ENCODE data around the gene CLVS2.

Gene CLVS2

DNA sequence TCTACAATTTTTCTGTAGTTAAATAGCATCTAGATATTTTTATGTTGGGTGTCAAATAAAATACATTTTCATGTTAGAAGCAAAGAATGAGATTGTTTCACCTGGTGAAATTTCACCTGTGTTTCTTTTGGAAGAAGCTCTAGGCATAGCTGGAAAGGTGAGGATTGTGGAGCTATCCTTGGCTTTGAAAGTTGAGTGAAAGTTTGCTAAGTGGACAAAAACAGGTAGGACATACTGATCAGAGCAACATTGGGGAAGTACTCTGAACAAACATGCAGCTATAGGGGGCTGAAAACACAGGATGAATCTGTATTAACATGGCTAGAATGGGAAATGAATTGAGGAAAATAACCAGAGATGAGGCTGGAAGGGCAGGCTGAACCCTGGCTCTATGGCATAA lies 18.8 kb downstream of the CLVS2 start:
- no peak overlapping the region for H2BK5ac ChIP-seq (ENCODE audit: low read length)
- no peaks in the 10 kb centered on the region for H3K79me1 ChIP-seq (ENCODE audit: low read depth, low read length)
- no peaks in the 10 kb centered on the region for H3K27me3 ChIP-seq (ENCODE audit: control insufficient read depth in 3 of 3, insufficient read depth in 3 of 3, low read depth in 1 of 3, low read length in 3 of 3)
- H2BK12ac ChIP-seq (ENCODE audit: low read length): no peak overlapping the region
- no peak overlapping the region for H2BK15ac ChIP-seq (ENCODE audit: low read length)
- H2AK5ac ChIP-seq (ENCODE audit: low read depth, low read length): no peak overlapping the region
- H4K8ac ChIP-seq (ENCODE audit: low read depth, low read length): no peak overlapping the region
- no peak overlapping the region for H2AFZ ChIP-seq (ENCODE audit: low read length)
- no peaks in the 10 kb centered on the region for H3K36me3 ChIP-seq (replicated peaks in 1 of 2; ENCODE audit: control insufficient read depth in 2 of 2, insufficient read depth in 2 of 2, low read length in 2 of 2)
- no peak overlapping the region for H3K27ac ChIP-seq (replicated peaks; ENCODE audit: low read length)
- no peak overlapping the region for H3K4me2 ChIP-seq (ENCODE audit: insufficient read depth, low read length, poor library complexity, severe bottlenecking)
- DNase-seq (ENCODE audit: low spot score): no peak
- H3K23ac ChIP-seq (ENCODE audit: low read depth, low read length, poor library complexity): no peak overlapping the region
- H3K14ac ChIP-seq (ENCODE audit: low read length): no peak overlapping the region
- H2BK120ac ChIP-seq (ENCODE audit: low read depth, low read length): no peak overlapping the region
- no peak overlapping the region for H3K18ac ChIP-seq (ENCODE audit: low read length)
- no peak overlapping the region for H3K4ac ChIP-seq (ENCODE audit: low read length)
- H3K4me3 ChIP-seq (ENCODE audit: low read length in 2 of 2): no peak overlapping the region
- no peaks in the 10 kb centered on the region for H3K9me3 ChIP-seq (replicated peaks in 1 of 2; ENCODE audit: control insufficient read depth in 2 of 2, insufficient read depth in 1 of 2, low read depth in 1 of 2, low read length in 2 of 2)
- no peak overlapping the region for H4K91ac ChIP-seq (ENCODE audit: low read depth, low read length, poor library complexity)
- no peak overlapping the region for H3K9ac ChIP-seq (ENCODE audit: low read depth, low read length, poor library complexity)
- peaks cover 0 to 6% of the 10 kb centered on the region in 2 donors for H3K4me1 ChIP-seq (ENCODE audit: control insufficient read depth in 2 of 2, insufficient read depth in 1 of 2, low read depth in 1 of 2, low read length in 2 of 2)

DNA sequence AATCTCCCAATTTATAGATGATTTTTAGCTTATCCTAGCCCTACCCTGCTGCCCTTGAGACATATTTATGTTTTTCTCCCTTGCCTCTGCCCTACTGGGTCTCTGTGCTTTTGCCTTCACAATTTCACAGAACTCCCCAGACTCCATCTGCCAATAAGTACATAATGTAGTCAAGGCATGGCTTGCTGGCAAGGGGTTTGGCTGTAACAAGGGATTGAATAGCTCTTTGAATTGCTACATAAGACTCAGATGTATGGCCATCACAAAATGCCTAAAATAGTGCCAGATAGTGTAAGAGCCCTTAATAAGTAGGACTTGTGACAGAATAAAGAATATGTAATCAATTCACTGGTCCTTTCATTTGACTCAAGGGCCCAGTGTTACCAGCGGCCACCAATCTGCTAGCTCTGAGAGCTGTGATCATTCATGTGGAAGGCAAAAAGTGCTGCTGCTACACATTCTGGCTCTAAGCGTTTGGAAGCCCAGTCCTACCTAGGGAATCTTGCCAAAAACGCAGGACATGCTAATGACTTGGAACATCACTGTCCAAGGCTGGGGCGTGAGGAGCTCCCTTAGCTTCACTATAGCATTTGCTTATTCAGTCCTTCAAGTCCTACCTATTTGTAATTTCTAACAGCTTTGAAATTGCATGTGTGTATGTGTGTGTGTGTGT lies 20.5 kb downstream of the CLVS2 start:
- no peak overlapping the region for H3K18ac ChIP-seq (ENCODE audit: low read length)
- H3K4me2 ChIP-seq (ENCODE audit: insufficient read depth, low read length, poor library complexity, severe bottlenecking): no peak overlapping the region
- no peak overlapping the region for H2BK15ac ChIP-seq (ENCODE audit: low read length)
- WGBS, 2 donors (ENCODE audit: extremely low coverage in 2 of 2, insufficient read length in 2 of 2, insufficient replicate concordance in 1 of 2): no CpG with 5 or more reads among the region's 4 CpGs
- H3K23ac ChIP-seq (ENCODE audit: low read depth, low read length, poor library complexity): no peak overlapping the region
- peak; percentile 26 for DNase-seq (ENCODE audit: low spot score)
- no peaks in the 10 kb centered on the region for H3K27me3 ChIP-seq (ENCODE audit: control insufficient read depth in 3 of 3, insufficient read depth in 3 of 3, low read depth in 1 of 3, low read length in 3 of 3)
- no peak overlapping the region for H3K9ac ChIP-seq (ENCODE audit: low read depth, low read length, poor library complexity)
- H2AK5ac ChIP-seq (ENCODE audit: low read depth, low read length): no peak overlapping the region
- no peak overlapping the region for H3K4me3 ChIP-seq (ENCODE audit: low read length in 2 of 2)
- H3K27ac ChIP-seq (replicated peaks; ENCODE audit: low read length): no peak overlapping the region
- H2AFZ ChIP-seq (ENCODE audit: low read length): no peak overlapping the region
- H4K91ac ChIP-seq (ENCODE audit: low read depth, low read length, poor library complexity): no peak overlapping the region
- H2BK12ac ChIP-seq (ENCODE audit: low read length): no peak overlapping the region
- H3K9me3 ChIP-seq (replicated peaks in 1 of 2; ENCODE audit: control insufficient read depth in 2 of 2, insufficient read depth in 1 of 2, low read depth in 1 of 2, low read length in 2 of 2): no peaks in the 10 kb centered on the region
- H3K4me1 ChIP-seq (ENCODE audit: control insufficient read depth in 2 of 2, insufficient read depth in 1 of 2, low read depth in 1 of 2, low read length in 2 of 2): peaks cover 0 to 6% of the 10 kb centered on the region in 2 donors
- no peak overlapping the region for H2BK5ac ChIP-seq (ENCODE audit: low read length)
- no peaks in the 10 kb centered on the region for H3K36me3 ChIP-seq (replicated peaks in 1 of 2; ENCODE audit: control insufficient read depth in 2 of 2, insufficient read depth in 2 of 2, low read length in 2 of 2)
- no peaks in the 10 kb centered on the region for H3K79me1 ChIP-seq (ENCODE audit: low read depth, low read length)
- H4K8ac ChIP-seq (ENCODE audit: low read depth, low read length): no peak overlapping the region
- no peak overlapping the region for H3K4ac ChIP-seq (ENCODE audit: low read length)
- no peak overlapping the region for H3K14ac ChIP-seq (ENCODE audit: low read length)
- no peak overlapping the region for H2BK120ac ChIP-seq (ENCODE audit: low read depth, low read length)

DNA sequence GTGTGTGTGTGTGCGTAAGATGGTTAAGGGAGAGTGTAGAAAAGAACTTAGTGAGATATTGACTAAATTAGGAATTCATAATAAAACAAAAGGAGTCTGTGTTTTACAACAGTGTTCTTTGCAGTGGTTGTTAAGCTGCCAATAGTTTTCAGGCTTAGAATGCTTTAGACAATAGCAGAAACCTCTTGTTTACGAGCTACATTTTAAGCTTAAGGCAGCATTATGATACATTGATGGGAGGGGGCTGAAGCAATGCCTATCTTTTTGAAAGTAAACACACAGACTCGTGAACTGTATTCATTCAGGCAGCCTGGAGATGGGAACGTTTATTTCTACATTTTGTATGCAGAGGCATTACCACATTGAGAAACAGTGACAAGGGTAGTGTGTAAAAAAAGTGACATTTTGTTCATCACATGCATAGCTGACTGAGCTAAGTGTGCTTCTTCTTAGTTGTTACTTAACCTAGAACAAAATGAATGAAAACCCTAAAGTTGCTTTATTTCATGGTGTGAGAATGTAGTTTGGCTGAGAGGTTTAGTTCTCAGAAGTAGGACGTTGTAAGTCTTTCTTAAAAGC lies 21.2 kb downstream of the CLVS2 start:
- Histone ChIP-seq H4K8ac (ENCODE audit: low read depth, low read length) (no peak overlapping the region), H3K79me1 (ENCODE audit: low read depth, low read length) (no peaks in the 10 kb centered on the region), H2AK5ac (ENCODE audit: low read depth, low read length) (no peak overlapping the region), H3K9me3 (replicated peaks in 1 of 2; ENCODE audit: control insufficient read depth in 2 of 2, insufficient read depth in 1 of 2, low read depth in 1 of 2, low read length in 2 of 2) (no peaks in the 10 kb centered on the region), H2BK120ac (ENCODE audit: low read depth, low read length) (no peak overlapping the region), H3K4me3 (ENCODE audit: low read length in 2 of 2) (no peak overlapping the region), H3K14ac (ENCODE audit: low read length) (no peak overlapping the region), H3K9ac (ENCODE audit: low read depth, low read length, poor library complexity) (no peak overlapping the region), H2BK15ac (ENCODE audit: low read length) (no peak overlapping the region), H3K27ac (replicated peaks; ENCODE audit: low read length) (no peak overlapping the region), H2AFZ (ENCODE audit: low read length) (no peak overlapping the region), H3K4ac (ENCODE audit: low read length) (no peak overlapping the region), H4K91ac (ENCODE audit: low read depth, low read length, poor library complexity) (no peak overlapping the region), H2BK5ac (ENCODE audit: low read length) (no peak overlapping the region), H3K23ac (ENCODE audit: low read depth, low read length, poor library complexity) (no peak overlapping the region), H3K4me2 (ENCODE audit: insufficient read depth, low read length, poor library complexity, severe bottlenecking) (no peak overlapping the region), H3K27me3 (ENCODE audit: control insufficient read depth in 3 of 3, insufficient read depth in 3 of 3, low read depth in 1 of 3, low read length in 3 of 3) (no peaks in the 10 kb centered on the region), H3K4me1 (ENCODE audit: control insufficient read depth in 2 of 2, insufficient read depth in 1 of 2, low read depth in 1 of 2, low read length in 2 of 2) (peaks cover 0 to 6% of the 10 kb centered on the region in 2 donors), H3K18ac (ENCODE audit: low read length) (no peak overlapping the region), H3K36me3 (replicated peaks in 1 of 2; ENCODE audit: control insufficient read depth in 2 of 2, insufficient read depth in 2 of 2, low read length in 2 of 2) (no peaks in the 10 kb centered on the region), H2BK12ac (ENCODE audit: low read length) (no peak overlapping the region)
- 100% methylated on average over 1 of the region's 5 CpGs; no CpG with 5 or more reads in 1 of the 2 donors for WGBS, 2 donors (ENCODE audit: extremely low coverage in 2 of 2, insufficient read length in 2 of 2, insufficient replicate concordance in 1 of 2)
- DNase-seq (ENCODE audit: low spot score): no peak

DNA sequence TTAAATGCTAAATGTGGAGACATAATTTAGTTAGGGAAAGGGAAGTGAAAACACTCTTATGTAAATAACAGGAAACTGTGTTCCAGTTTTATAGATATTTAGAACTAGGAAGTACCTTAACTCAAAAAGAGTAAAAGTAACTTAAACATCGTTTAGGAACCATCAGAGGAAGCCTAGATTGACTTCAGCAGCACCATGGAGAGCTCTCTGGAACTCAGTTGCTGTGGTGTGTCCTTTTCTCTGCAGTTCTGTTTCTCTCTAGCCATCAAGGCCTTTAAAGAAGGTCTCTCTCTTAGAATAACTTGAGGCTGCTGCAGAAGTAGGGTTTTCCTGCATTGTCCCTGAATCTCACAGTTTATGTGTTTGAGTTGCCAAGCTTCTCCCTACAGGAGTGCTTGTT lies 26.9 kb downstream of the CLVS2 start:
- no peak overlapping the region for H3K4ac ChIP-seq (ENCODE audit: low read length)
- H3K27ac ChIP-seq (replicated peaks; ENCODE audit: low read length): no peak overlapping the region
- no peaks in the 10 kb centered on the region for H3K4me1 ChIP-seq (ENCODE audit: control insufficient read depth in 2 of 2, insufficient read depth in 1 of 2, low read depth in 1 of 2, low read length in 2 of 2)
- no peak overlapping the region for H2AK5ac ChIP-seq (ENCODE audit: low read depth, low read length)
- no peak overlapping the region for H3K4me2 ChIP-seq (ENCODE audit: insufficient read depth, low read length, poor library complexity, severe bottlenecking)
- H2BK12ac ChIP-seq (ENCODE audit: low read length): no peak overlapping the region
- H2AFZ ChIP-seq (ENCODE audit: low read length): no peak overlapping the region
- DNase-seq (ENCODE audit: low spot score): peak; percentile 11
- no peak overlapping the region for H3K9ac ChIP-seq (ENCODE audit: low read depth, low read length, poor library complexity)
- H2BK15ac ChIP-seq (ENCODE audit: low read length): no peak overlapping the region
- no peaks in the 10 kb centered on the region for H3K27me3 ChIP-seq (ENCODE audit: control insufficient read depth in 3 of 3, insufficient read depth in 3 of 3, low read depth in 1 of 3, low read length in 3 of 3)
- no CpG with 5 or more reads among the region's 1 CpG for WGBS, 2 donors (ENCODE audit: extremely low coverage in 2 of 2, insufficient read length in 2 of 2, insufficient replicate concordance in 1 of 2)
- no peaks in the 10 kb centered on the region for H3K36me3 ChIP-seq (replicated peaks in 1 of 2; ENCODE audit: control insufficient read depth in 2 of 2, insufficient read depth in 2 of 2, low read length in 2 of 2)
- H3K18ac ChIP-seq (ENCODE audit: low read length): no peak overlapping the region
- H4K91ac ChIP-seq (ENCODE audit: low read depth, low read length, poor library complexity): no peak overlapping the region
- H3K4me3 ChIP-seq (ENCODE audit: low read length in 2 of 2): no peak overlapping the region
- no peaks in the 10 kb centered on the region for H3K79me1 ChIP-seq (ENCODE audit: low read depth, low read length)
- no peak overlapping the region for H2BK120ac ChIP-seq (ENCODE audit: low read depth, low read length)
- no peak overlapping the region for H3K23ac ChIP-seq (ENCODE audit: low read depth, low read length, poor library complexity)
- H3K14ac ChIP-seq (ENCODE audit: low read length): no peak overlapping the region
- no peaks in the 10 kb centered on the region for H3K9me3 ChIP-seq (replicated peaks in 1 of 2; ENCODE audit: control insufficient read depth in 2 of 2, insufficient read depth in 1 of 2, low read depth in 1 of 2, low read length in 2 of 2)
- no peak overlapping the region for H2BK5ac ChIP-seq (ENCODE audit: low read length)
- no peak overlapping the region for H4K8ac ChIP-seq (ENCODE audit: low read depth, low read length)

Measured in neuronal stem cell (in vitro differentiated cells).